OCI-LY1 (cell line): ENCODE data around the gene KNSTRN.

ENCODE experiments used
- EZH2 ChIP-seq: fragments of 200-600 bp; sonication (generic), shearing (Covaris generic); IDR thresholded peaks from 2 replicates; pipeline ENCODE4 v1.8.0; 2017; ENCODE audit warnings: borderline replicate concordance, mixed run types, mild to moderate bottlenecking, antibody characterized with exemption, low read length, moderate library complexity, mixed read lengths
- TF ChIP-seq, protein P1 (sequence below): fragments of 200-600 bp; sonication (generic), shearing (Covaris generic); IDR thresholded peaks from 2 replicates; pipeline ENCODE4 v1.5.1; 2017; ENCODE audit warnings: mild to moderate bottlenecking, antibody characterized with exemption, low read length, moderate library complexity, mixed read lengths

DNA sequence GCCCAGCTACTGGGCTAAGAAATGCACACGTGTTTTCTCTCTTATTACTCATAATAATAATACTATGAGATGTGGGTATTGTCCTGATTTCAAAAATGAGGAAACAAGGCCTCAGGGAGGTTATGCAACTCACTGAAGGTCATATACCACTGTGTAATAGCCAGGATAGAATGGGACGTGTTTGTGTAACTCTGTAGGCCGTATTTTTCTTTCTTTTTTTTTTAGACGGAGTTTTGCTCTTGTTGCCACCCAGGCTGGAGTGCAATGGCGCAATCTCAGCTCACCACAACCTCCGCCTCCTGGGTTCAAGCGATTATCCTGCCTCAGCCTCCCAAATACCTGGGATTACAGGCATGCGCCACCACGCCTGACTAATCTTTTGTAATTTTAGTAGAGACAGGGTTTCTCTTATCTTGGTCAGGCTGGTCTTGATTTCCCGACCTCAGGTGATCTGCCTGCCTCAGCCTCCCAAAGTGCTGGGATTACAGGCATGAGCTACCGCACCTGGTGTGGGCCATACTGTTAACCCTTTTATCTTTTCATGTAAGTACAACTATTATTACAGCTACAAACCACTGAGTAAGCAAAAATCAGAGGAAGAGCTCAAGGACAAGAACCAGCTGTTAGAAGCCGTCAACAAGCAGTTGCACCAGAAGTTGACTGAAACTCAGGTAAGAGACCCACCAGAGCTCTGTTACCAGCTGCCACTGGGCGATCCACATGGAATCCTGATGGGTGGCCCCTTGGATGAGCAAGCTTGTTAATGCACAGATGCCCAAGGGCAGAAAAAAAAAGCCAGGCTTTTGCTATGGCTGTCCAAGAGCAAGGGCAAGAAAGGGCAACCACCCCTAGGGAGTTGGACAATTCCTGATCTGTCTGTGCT is 6.7 kb downstream of the KNSTRN start:
- TF ChIP-seq, protein P1, sequence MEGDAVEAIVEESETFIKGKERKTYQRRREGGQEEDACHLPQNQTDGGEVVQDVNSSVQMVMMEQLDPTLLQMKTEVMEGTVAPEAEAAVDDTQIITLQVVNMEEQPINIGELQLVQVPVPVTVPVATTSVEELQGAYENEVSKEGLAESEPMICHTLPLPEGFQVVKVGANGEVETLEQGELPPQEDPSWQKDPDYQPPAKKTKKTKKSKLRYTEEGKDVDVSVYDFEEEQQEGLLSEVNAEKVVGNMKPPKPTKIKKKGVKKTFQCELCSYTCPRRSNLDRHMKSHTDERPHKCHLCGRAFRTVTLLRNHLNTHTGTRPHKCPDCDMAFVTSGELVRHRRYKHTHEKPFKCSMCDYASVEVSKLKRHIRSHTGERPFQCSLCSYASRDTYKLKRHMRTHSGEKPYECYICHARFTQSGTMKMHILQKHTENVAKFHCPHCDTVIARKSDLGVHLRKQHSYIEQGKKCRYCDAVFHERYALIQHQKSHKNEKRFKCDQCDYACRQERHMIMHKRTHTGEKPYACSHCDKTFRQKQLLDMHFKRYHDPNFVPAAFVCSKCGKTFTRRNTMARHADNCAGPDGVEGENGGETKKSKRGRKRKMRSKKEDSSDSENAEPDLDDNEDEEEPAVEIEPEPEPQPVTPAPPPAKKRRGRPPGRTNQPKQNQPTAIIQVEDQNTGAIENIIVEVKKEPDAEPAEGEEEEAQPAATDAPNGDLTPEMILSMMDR: no peak
- TF ChIP-seq EZH2: no peak
